Endothelial cell of umbilical vein (primary cell): ENCODE results near the gene USP37. TPM values are rescaled to one million over a fixed set of nuclear protein-coding genes. Genes with fewer than 3 reads are reported as not detected.

Experiments used
- BruUV-seq: library from RNA; stranded (reverse); fragments of 400-500 nt; replicated peaks from 2 replicates; lab custom pipeline; 2021; lab: Mats Ljungman, UMichigan
- CTCF ChIA-PET: fragments of 300-600, 350-600 bp; sonication (Branson Sonifier 250); formaldehyde crosslinking; loops from one replicate; lab custom pipeline; 2021; ENCODE audit warnings: antibody characterized with exemption, inconsistent platforms; lab: Charles Lee
- POLR2A ChIA-PET: fragments of 300-600, 350-600 bp; sonication (Branson Sonifier 250); formaldehyde crosslinking; loops from one replicate; lab custom pipeline; 2021; ENCODE audit warnings: antibody characterized with exemption, inconsistent platforms; lab: Charles Lee
- DNase-seq: peaks from one replicate; pipeline ENCODE4 v3.0.0-alpha.2; 2011; ENCODE audit warnings: low read depth, low spot score
- FAIRE-seq: peaks from 2 replicates; lab custom pipeline; 2011; peaks lifted over from hg19 to GRCh38; lab: Jason Lieb, UNC
- H2AFZ ChIP-seq: 2 replicates; pipeline ENCODE4 v1.6.0; 2012; ENCODE audit warnings: low read depth, low read length, control low read depth, inconsistent platforms
- H3K27ac ChIP-seq: 2 replicates; pipeline ENCODE4 v1.5.1; 2011; ENCODE audit warnings: low read depth, mild to moderate bottlenecking, control low read depth, low read length, moderate library complexity; ENCODE audit not compliant: insufficient read depth
- H3K27me3 ChIP-seq, 2 experiments: 2 replicates each; pipeline versions ENCODE4 v1.6.0 to v1.6.1; 2011; ENCODE audit warnings: low read length in 2 of 2, mixed read lengths in 1 of 2; ENCODE audit not compliant: control insufficient read depth in 2 of 2, insufficient read depth in 2 of 2
- H3K36me3 ChIP-seq, 2 experiments: 2 replicates in 1 of 2; 3 replicates in 1 of 2; pipeline ENCODE4 v1.5.1; 2011; ENCODE audit warnings: low read length in 2 of 2, mild to moderate bottlenecking in 1 of 2, moderate library complexity in 1 of 2; ENCODE audit not compliant: control insufficient read depth in 2 of 2, insufficient read depth in 2 of 2; ENCODE audit errors: extremely low read depth in 1 of 2
- H3K4me1 ChIP-seq: 3 replicates; pipeline ENCODE4 v1.5.1; 2011; ENCODE audit warnings: mild to moderate bottlenecking, low read length; ENCODE audit not compliant: control insufficient read depth, insufficient read depth; ENCODE audit errors: extremely low read depth
- H3K4me2 ChIP-seq: 2 replicates; pipeline ENCODE4 v1.6.1; 2011; ENCODE audit warnings: low read length, control low read depth, mixed read lengths; ENCODE audit not compliant: insufficient read depth
- H3K4me3 ChIP-seq, 3 experiments: fragments of 200-600 bp in 1 of 3; sonication (generic), shearing (Covaris generic) in 1 of 3; replicated peaks in 1 of 3; 2 replicates each; pipeline ENCODE4 v1.5.1; 2011 to 2016; ENCODE audit warnings: control low read depth in 3 of 3, low read length in 3 of 3, mild to moderate bottlenecking in 2 of 3, inconsistent platforms in 1 of 3, low read depth in 1 of 3, moderate library complexity in 1 of 3; ENCODE audit not compliant: insufficient read depth in 1 of 3
- H3K79me2 ChIP-seq: 2 replicates; pipeline ENCODE4 v1.6.0; 2012; ENCODE audit warnings: low read length, inconsistent platforms; ENCODE audit not compliant: control insufficient read depth, insufficient read depth
- H3K9ac ChIP-seq: replicated peaks from 2 replicates; pipeline ENCODE3; 2011; ENCODE audit warnings: low read length, control low read depth; ENCODE audit not compliant: insufficient read depth; ENCODE audit errors: extremely low read depth
- H3K9me1 ChIP-seq: replicated peaks from 3 replicates; pipeline ENCODE4 v1.6.0; 2011; ENCODE audit warnings: mild to moderate bottlenecking, low read length; ENCODE audit not compliant: control insufficient read depth, insufficient read depth; ENCODE audit errors: extremely low read depth
- H3K9me3 ChIP-seq: replicated peaks from 2 replicates; pipeline ENCODE4 v1.5.1; 2012; ENCODE audit warnings: low read length, inconsistent platforms; ENCODE audit not compliant: control insufficient read depth, insufficient read depth
- H4K20me1 ChIP-seq: replicated peaks from 2 replicates; pipeline ENCODE3; 2011; ENCODE audit warnings: mild to moderate bottlenecking, low read length; ENCODE audit not compliant: control insufficient read depth, insufficient read depth; ENCODE audit errors: extremely low read depth
- CTCF ChIP-seq, 2 donors: IDR thresholded peaks; 1 replicate in 1 of 2; 2 replicates in 1 of 2; pipeline ENCODE4 v1.5.1; 2011; ENCODE audit warnings: low read length in 2 of 2, mild to moderate bottlenecking in 2 of 2, moderate library complexity in 2 of 2, control low read depth in 1 of 2, inconsistent platforms in 1 of 2, low read depth in 1 of 2; ENCODE audit not compliant: insufficient read depth in 1 of 2; ENCODE audit errors: extremely low read depth in 1 of 2
- EZH2 ChIP-seq: IDR thresholded peaks from 2 replicates; pipeline ENCODE4 v1.6.1; 2012; ENCODE audit warnings: borderline replicate concordance, low read depth, mild to moderate bottlenecking, moderate library complexity, low read length, inconsistent platforms; ENCODE audit not compliant: severe bottlenecking
- GATA2 ChIP-seq: IDR thresholded peaks from 2 replicates; pipeline ENCODE4 v1.7.0; 2011; ENCODE audit warnings: low read depth, mild to moderate bottlenecking, moderate library complexity, mixed read lengths, low read length; ENCODE audit not compliant: insufficient read length, insufficient read depth
- JUN ChIP-seq: IDR thresholded peaks from 2 replicates; pipeline ENCODE4 v1.6.1; 2011; ENCODE audit warnings: borderline replicate concordance, low read depth; ENCODE audit not compliant: insufficient read length, insufficient read depth
- MAX ChIP-seq: IDR thresholded peaks from 2 replicates; pipeline ENCODE4 v1.6.1; 2011; ENCODE audit not compliant: insufficient read depth, insufficient read length
- MYC ChIP-seq: IDR thresholded peaks from one replicate; pipeline ENCODE4 v1.6.1; 2011; ENCODE audit warnings: mild to moderate bottlenecking, low read depth, low read length
- POLR2A ChIP-seq: IDR thresholded peaks from 2 replicates; pipeline ENCODE4 v1.6.1; 2012; ENCODE audit warnings: low read depth, mild to moderate bottlenecking, control low read depth, low read length
- POLR2AphosphoS5 ChIP-seq: IDR thresholded peaks from 2 replicates; pipeline ENCODE4 v1.6.1; 2012; ENCODE audit warnings: low read depth, mild to moderate bottlenecking, control low read depth, low read length, moderate library complexity; ENCODE audit not compliant: insufficient read depth
- dilution Hi-C: fragments of 300-500 bp; cut with MboI; formaldehyde crosslinking; loops from one replicate; pipeline ENCODE4 v1.15.0; 2019; ENCODE audit warnings: low sequenced_read_pairs; ENCODE audit not compliant: extremely low pct_ligation_motif_present
- intact Hi-C: fragments of 100-400 bp; cut with micrococcal nuclease; formaldehyde crosslinking; loops from one replicate; pipeline ENCODE4 v1.10.0; 2022
- polyA plus RNA-seq, 4 experiments: library from polyadenylated mRNA; depleted of rRNA in 3 of 4; stranded (reverse) in 3 of 4; unstranded in 1 of 4; fragments of >200 nt; gene quantifications; 2 replicates each; pipeline versions ENCODE4 v1.2.1 to v1.2.3, GENCODE V29; 2011 to 2012; ENCODE audit warnings: missing spikeins in 1 of 4
- total RNA-seq: library from RNA; stranded (reverse); gene quantifications from 2 replicates; pipeline ENCODE4 v1.2.3, GENCODE V29; 2021

USP37 gene
- total and polyA plus RNA-seq, 2 donors (not counting 3 experiments of a cell fraction or from before 2014, with no cell fraction given): 1.9 to 14.4 TPM

- FAIRE-seq: no peak
- POLR2A ChIA-PET: no interaction called here
These were observed 121.6 kb downstream of the USP37 start for GRCh38 chr2:218446547-218446946.

More at GRCh38 chr2:218446547-218446946, 121.6 kb downstream of the USP37 start:
- no peak overlapping the region for H3K9ac ChIP-seq
- no TSS peak for BruUV-seq
- TF ChIP-seq POLR2A: no peak
- TF ChIP-seq EZH2: no peak
- TF ChIP-seq JUN: no peak
- TF ChIP-seq GATA2: no peak
- TF ChIP-seq CTCF (IDR thresholded peaks at IDR 0.05; ENCODE audit: extremely low read depth in 1 of 2, insufficient read depth in 1 of 2, low read depth in 1 of 2, low read length in 2 of 2): no peak
- TF ChIP-seq MAX: no peak
- no peak for TF ChIP-seq POLR2AphosphoS5
- TF ChIP-seq MYC: no peak
- no peak overlapping the region for H3K4me3 ChIP-seq
- H3K79me2 ChIP-seq: no peaks in the 10 kb centered on the region
- DNase-seq: no peak
- H2AFZ ChIP-seq: no peak overlapping the region
- H4K20me1 ChIP-seq: no peaks in the 10 kb centered on the region
- H3K4me2 ChIP-seq: no peak overlapping the region
- H3K27ac ChIP-seq: no peak overlapping the region
- H3K9me1 ChIP-seq: no peaks in the 10 kb centered on the region
- dilution Hi-C loops: no loop called here
- no peaks in the 10 kb centered on the region for H3K36me3 ChIP-seq
- peaks cover 12% of the 10 kb centered on the region for H3K4me1 ChIP-seq
- H3K27me3 ChIP-seq: no peaks in the 10 kb centered on the region
- H3K9me3 ChIP-seq: no peaks in the 10 kb centered on the region
- CTCF ChIA-PET: no interaction called here
- intact Hi-C loops: no loop called here
